Nephron progenitor cell (in vitro differentiated cells): ENCODE measurements around the gene DNASE1L3.
A peak's percentile ranks its signal among the peaks of the same experiment; 100 is the strongest.
"Not testable (repeated sequence)": the region's sequence is repeated elsewhere in the genome, so short reads cannot be mapped to it uniquely, and the experiment has no call there.

Source experiments
- DNase-seq: peaks from one replicate; pipeline ENCODE4 v3.0.0; 2021
- H3K27ac Mint-ChIP-seq: 2 replicates; pipeline ENCODE4 v1.8.0; 2021; ENCODE audit warnings: mild to moderate bottlenecking, moderate library complexity, mixed read lengths
- H3K27me3 Mint-ChIP-seq: 2 replicates; pipeline ENCODE4 v1.8.0; 2021; ENCODE audit warnings: mild to moderate bottlenecking, low read depth, mixed read lengths; ENCODE audit not compliant: poor library complexity
- H3K36me3 Mint-ChIP-seq: 2 replicates; pipeline ENCODE4 v1.8.0; 2021; ENCODE audit warnings: low read depth, mixed read lengths
- H3K4me1 Mint-ChIP-seq: 2 replicates; pipeline ENCODE4 v1.8.0; 2021; ENCODE audit warnings: mixed read lengths
- H3K4me3 Mint-ChIP-seq: 2 replicates; pipeline ENCODE4 v1.8.0; 2021; ENCODE audit warnings: mild to moderate bottlenecking, moderate library complexity, mixed read lengths
- H3K9me3 Mint-ChIP-seq: 2 replicates; pipeline ENCODE4 v1.8.0; 2021; ENCODE audit warnings: mild to moderate bottlenecking, moderate library complexity, mixed read lengths
- CTCF ChIP-seq: fragments of 200-600 bp; sonication (generic); IDR thresholded peaks from 2 replicates; pipeline ENCODE4 v1.5.0; 2021; ENCODE audit warnings: antibody characterized with exemption

Gene DNASE1L3

GRCh38 chr3:58206406-58207011, 4.3 kb downstream of the DNASE1L3 start:
- peaks cover 11% of the 10 kb centered on the region for H3K4me1 Mint-ChIP-seq
- no peak for TF ChIP-seq CTCF
- H3K4me3 Mint-ChIP-seq: no peak overlapping the region
- H3K9me3 Mint-ChIP-seq: peaks cover 4% of the 10 kb centered on the region
- no peak overlapping the region for H3K27ac Mint-ChIP-seq
- H3K36me3 Mint-ChIP-seq: no peaks in the 10 kb centered on the region
- DNase-seq: no peak
- peaks cover 51% of the 10 kb centered on the region for H3K27me3 Mint-ChIP-seq

- DNase-seq: no peak
- peaks cover 4% of the 10 kb centered on the region for H3K9me3 Mint-ChIP-seq
- no peak overlapping the region for H3K27ac Mint-ChIP-seq
- no peak for TF ChIP-seq CTCF
- no peaks in the 10 kb centered on the region for H3K36me3 Mint-ChIP-seq
- H3K4me1 Mint-ChIP-seq: peaks cover 16% of the 10 kb centered on the region
- no peak overlapping the region for H3K4me3 Mint-ChIP-seq
- H3K27me3 Mint-ChIP-seq: peaks cover 48% of the 10 kb centered on the region
Observed at GRCh38 chr3:58205981-58206380, 4.8 kb downstream of the DNASE1L3 start.

GRCh38 chr3:58204720-58205119, 6.1 kb downstream of the DNASE1L3 start:
- peaks cover 39% of the 10 kb centered on the region for H3K27me3 Mint-ChIP-seq
- peaks cover 4% of the 10 kb centered on the region for H3K9me3 Mint-ChIP-seq
- TF ChIP-seq CTCF: no peak
- no peak overlapping the region for H3K27ac Mint-ChIP-seq
- peaks cover 24% of the 10 kb centered on the region for H3K4me1 Mint-ChIP-seq
- no peaks in the 10 kb centered on the region for H3K36me3 Mint-ChIP-seq
- H3K4me3 Mint-ChIP-seq: no peak overlapping the region
- DNase-seq: no peak

- peaks cover 42% of the 10 kb centered on the region for H3K27me3 Mint-ChIP-seq
- peaks cover 26% of the 10 kb centered on the region for H3K4me1 Mint-ChIP-seq
- no peak overlapping the region for H3K27ac Mint-ChIP-seq
- peaks cover 4% of the 10 kb centered on the region for H3K9me3 Mint-ChIP-seq
- H3K4me3 Mint-ChIP-seq: no peak overlapping the region
- DNase-seq: no peak
- no peaks in the 10 kb centered on the region for H3K36me3 Mint-ChIP-seq
- TF ChIP-seq CTCF: no peak
Observed at GRCh38 chr3:58203541-58203940, 7.2 kb downstream of the DNASE1L3 start.

DNA sequence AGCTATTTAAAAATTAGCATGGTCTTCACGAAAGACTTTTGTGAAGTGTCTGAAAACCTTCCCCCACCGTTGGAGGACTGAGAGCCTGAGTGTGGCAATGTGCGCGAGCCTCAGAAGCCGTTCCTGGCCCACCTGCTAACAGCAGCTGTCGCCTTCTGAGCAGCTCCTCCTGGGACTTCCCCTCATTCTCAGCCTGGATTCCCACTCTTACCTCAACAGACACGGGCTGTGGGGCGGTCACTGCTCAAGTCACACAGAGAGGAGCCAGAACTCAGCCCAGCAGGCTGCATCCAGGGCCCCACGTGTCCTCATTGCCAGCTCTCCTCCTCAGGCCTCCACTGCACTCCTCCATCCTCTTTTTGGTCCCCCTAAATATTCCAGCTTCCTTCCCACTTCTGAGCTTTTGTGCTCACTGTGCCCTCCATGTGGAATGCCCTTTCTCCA, 7.8 kb downstream of the DNASE1L3 start:
- Mint-ChIP-seq H3K27ac (peak overlapping the region; percentile 50), H3K4me3 (no peak overlapping the region), H3K27me3 (peaks cover 37% of the 10 kb centered on the region), H3K4me1 (peaks cover 26% of the 10 kb centered on the region), H3K36me3 (no peaks in the 10 kb centered on the region), H3K9me3 (peaks cover 4% of the 10 kb centered on the region)
- no peak for TF ChIP-seq CTCF
- DNase-seq: no peak

GRCh38 chr3:58201451-58201850, 9.3 kb downstream of the DNASE1L3 start:
- Mint-ChIP-seq H3K4me1 (peaks cover 26% of the 10 kb centered on the region), H3K27me3 (peaks cover 31% of the 10 kb centered on the region)
- not testable (repeated sequence) for H3K4me3 Mint-ChIP-seq, DNase-seq, H3K9me3 Mint-ChIP-seq, H3K27ac Mint-ChIP-seq, H3K36me3 Mint-ChIP-seq
